WTC11 (cell line): ENCODE measurements around the gene MACROD2. TPM values are rescaled to one million over a fixed set of nuclear protein-coding genes. Genes with fewer than 3 reads are reported as not detected.

ENCODE experiments used
- ATAC-seq: fragments of 200-7000 bp; cut with Tn5 transposase; 2 replicates; pipeline ENCODE4 v1.10.0; 2021; ENCODE audit warnings: mild to moderate bottlenecking, moderate library complexity
- CTCF ChIA-PET: fragments of 300-600 bp; sonication (Branson Sonifier 250); formaldehyde crosslinking; loops from one replicate; lab custom pipeline; 2021; ENCODE audit warnings: antibody characterized with exemption; lab: Charles Lee
- POLR2A ChIA-PET: fragments of 350-600 bp; sonication (Branson Sonifier 250); formaldehyde crosslinking; loops from one replicate; lab custom pipeline; 2021; ENCODE audit warnings: antibody characterized with exemption; lab: Charles Lee
- DNase-seq: peaks from one replicate; pipeline ENCODE4 v3.0.0; 2021; ENCODE audit warnings: low spot score
- H3K27ac Mint-ChIP-seq: 2 replicates; pipeline ENCODE4 v1.8.0; 2021; ENCODE audit warnings: mixed read lengths
- H3K27me3 Mint-ChIP-seq: 2 replicates; pipeline ENCODE4 v1.8.0; 2021; ENCODE audit warnings: low read depth, mild to moderate bottlenecking, moderate library complexity, mixed read lengths
- H3K36me3 Mint-ChIP-seq: 2 replicates; pipeline ENCODE4 v1.8.0; 2021; ENCODE audit warnings: mixed read lengths
- H3K4me1 Mint-ChIP-seq: 2 replicates; pipeline ENCODE4 v1.8.0; 2022; ENCODE audit warnings: mixed read lengths
- H3K4me3 Mint-ChIP-seq: 2 replicates; pipeline ENCODE4 v1.8.0; 2021; ENCODE audit warnings: mild to moderate bottlenecking, moderate library complexity, mixed read lengths
- H3K9me3 Mint-ChIP-seq: 2 replicates; pipeline ENCODE4 v1.8.0; 2021; ENCODE audit warnings: mixed read lengths
- ATF6 ChIP-seq: sonication (generic); formaldehyde crosslinking; IDR thresholded peaks from 2 replicates; pipeline ENCODE4 v1.8.1; 2023; ENCODE audit warnings: mild to moderate bottlenecking, missing genetic modification reagents
- IRF1 ChIP-seq: sonication (generic); formaldehyde crosslinking; IDR thresholded peaks from 2 replicates; pipeline ENCODE4 v1.8.0; 2023; ENCODE audit warnings: missing genetic modification reagents
- RELA ChIP-seq: sonication (generic); formaldehyde crosslinking; IDR thresholded peaks from 2 replicates; pipeline ENCODE4 v1.8.1; 2022; ENCODE audit warnings: missing genetic modification reagents, mild to moderate bottlenecking, borderline replicate concordance
- SMAD4 ChIP-seq: sonication (generic); formaldehyde crosslinking; IDR thresholded peaks from 2 replicates; pipeline ENCODE4 v1.8.0; 2022; ENCODE audit warnings: mild to moderate bottlenecking, missing genetic modification reagents
- STAT6 ChIP-seq: sonication (generic); formaldehyde crosslinking; conservative IDR thresholded peaks from 2 replicates; pipeline ENCODE4 v1.8.1; 2023; ENCODE audit warnings: mild to moderate bottlenecking, low read depth, missing genetic modification reagents, moderate library complexity
- TP53 ChIP-seq: sonication (generic); formaldehyde crosslinking; IDR thresholded peaks from 2 replicates; pipeline ENCODE4 v1.8.1; 2023; ENCODE audit warnings: mild to moderate bottlenecking, missing genetic modification reagents
- ZBTB21 ChIP-seq: sonication (generic); formaldehyde crosslinking; IDR thresholded peaks from 2 replicates; pipeline ENCODE4 v1.8.1; 2023; ENCODE audit warnings: mild to moderate bottlenecking, missing genetic modification reagents, borderline replicate concordance
- ZNF121 ChIP-seq: sonication (generic); formaldehyde crosslinking; IDR thresholded peaks from 2 replicates; pipeline ENCODE4 v1.8.0; 2023; ENCODE audit warnings: missing genetic modification reagents
- ZNF138 ChIP-seq: sonication (generic); formaldehyde crosslinking; conservative IDR thresholded peaks from 2 replicates; pipeline ENCODE4 v1.8.1; 2022; ENCODE audit warnings: mild to moderate bottlenecking, moderate library complexity, missing genetic modification reagents
- ZNF219 ChIP-seq: sonication (generic); formaldehyde crosslinking; IDR thresholded peaks from 2 replicates; pipeline ENCODE4 v1.8.0; 2023; ENCODE audit warnings: missing genetic modification reagents, mild to moderate bottlenecking, borderline replicate concordance
- ZNF671 ChIP-seq: fragments of 250-450 bp; sonication (Bioruptor Pico); IDR thresholded peaks from 2 replicates; pipeline ENCODE4 v1.8.0; 2021; ENCODE audit warnings: mild to moderate bottlenecking
- total RNA-seq: library from RNA; stranded (reverse); gene quantifications from 3 replicates; pipeline ENCODE4 v1.2.3, GENCODE V29; 2021
- TF ChIP-seq, protein P1 (sequence below): sonication (generic); formaldehyde crosslinking; conservative IDR thresholded peaks from 2 replicates; pipeline ENCODE4 v1.8.1; 2022; ENCODE audit warnings: mild to moderate bottlenecking, missing genetic modification reagents
- TF ChIP-seq, protein P2 (sequence below): sonication (generic); formaldehyde crosslinking; IDR thresholded peaks from 2 replicates; pipeline ENCODE4 v1.8.1; 2022; ENCODE audit warnings: mild to moderate bottlenecking, moderate library complexity, missing genetic modification reagents
- TF ChIP-seq, protein P3 (sequence below): fragments of 250-450 bp; sonication (Bioruptor Pico); conservative IDR thresholded peaks from 2 replicates; pipeline ENCODE4 v1.9.0; 2021; ENCODE audit warnings: mild to moderate bottlenecking
- TF ChIP-seq, protein P4 (sequence below): sonication (generic); formaldehyde crosslinking; IDR thresholded peaks from 2 replicates; pipeline ENCODE4 v1.8.1; 2022; ENCODE audit warnings: low read depth, missing genetic modification reagents, borderline replicate concordance
- TF ChIP-seq, protein P5 (sequence below): sonication (generic); formaldehyde crosslinking; IDR thresholded peaks from 2 replicates; pipeline ENCODE4 v1.8.1; 2023; ENCODE audit warnings: mild to moderate bottlenecking, missing genetic modification reagents, moderate library complexity

The MACROD2 gene
- total RNA-seq, 1 experiment from 2014 or later: 4.1 TPM

DNA sequence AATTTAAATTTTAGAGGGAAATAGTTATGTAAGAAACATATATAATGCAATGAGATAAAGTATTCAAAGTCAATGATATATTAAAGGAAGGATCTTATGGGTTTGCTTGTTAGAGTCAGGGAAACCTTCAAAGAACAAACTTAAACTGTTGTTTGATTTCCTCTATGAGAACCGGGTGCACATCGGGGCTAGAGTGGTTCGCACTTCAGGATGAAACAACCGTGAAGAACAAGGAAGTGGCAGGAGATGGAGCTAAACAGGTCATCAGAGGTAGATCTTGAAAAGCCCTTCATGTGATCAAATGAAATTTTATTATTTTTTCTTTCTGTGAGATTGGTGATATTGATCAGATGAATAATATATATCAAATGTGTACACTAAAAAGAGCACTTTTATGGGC is 1294.0 kb downstream of the MACROD2 start:
- CTCF ChIA-PET: no interaction called here
- H3K4me1 Mint-ChIP-seq: peaks cover 16% of the 10 kb centered on the region
- TF ChIP-seq, protein P1, sequence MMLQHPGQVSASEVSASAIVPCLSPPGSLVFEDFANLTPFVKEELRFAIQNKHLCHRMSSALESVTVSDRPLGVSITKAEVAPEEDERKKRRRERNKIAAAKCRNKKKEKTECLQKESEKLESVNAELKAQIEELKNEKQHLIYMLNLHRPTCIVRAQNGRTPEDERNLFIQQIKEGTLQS: no peak
- TF ChIP-seq SMAD4 (no peak), ZNF671 (CRISPR knock-in tag) (no peak), ATF6 (no peak), ZNF219 (CRISPR knock-in tag) (no peak)
- TF ChIP-seq, protein P2, sequence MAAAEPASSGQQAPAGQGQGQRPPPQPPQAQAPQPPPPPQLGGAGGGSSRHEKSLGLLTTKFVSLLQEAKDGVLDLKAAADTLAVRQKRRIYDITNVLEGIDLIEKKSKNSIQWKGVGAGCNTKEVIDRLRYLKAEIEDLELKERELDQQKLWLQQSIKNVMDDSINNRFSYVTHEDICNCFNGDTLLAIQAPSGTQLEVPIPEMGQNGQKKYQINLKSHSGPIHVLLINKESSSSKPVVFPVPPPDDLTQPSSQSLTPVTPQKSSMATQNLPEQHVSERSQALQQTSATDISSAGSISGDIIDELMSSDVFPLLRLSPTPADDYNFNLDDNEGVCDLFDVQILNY (CRISPR knock-in tag): no peak
- no peak overlapping the region for H3K4me3 Mint-ChIP-seq
- H3K9me3 Mint-ChIP-seq: peaks cover 3% of the 10 kb centered on the region
- no peak for ATAC-seq
- POLR2A ChIA-PET: no interaction called here
- H3K27me3 Mint-ChIP-seq: no peaks in the 10 kb centered on the region
- no peaks in the 10 kb centered on the region for H3K36me3 Mint-ChIP-seq
- no peak for DNase-seq
- no peak overlapping the region for H3K27ac Mint-ChIP-seq

DNA sequence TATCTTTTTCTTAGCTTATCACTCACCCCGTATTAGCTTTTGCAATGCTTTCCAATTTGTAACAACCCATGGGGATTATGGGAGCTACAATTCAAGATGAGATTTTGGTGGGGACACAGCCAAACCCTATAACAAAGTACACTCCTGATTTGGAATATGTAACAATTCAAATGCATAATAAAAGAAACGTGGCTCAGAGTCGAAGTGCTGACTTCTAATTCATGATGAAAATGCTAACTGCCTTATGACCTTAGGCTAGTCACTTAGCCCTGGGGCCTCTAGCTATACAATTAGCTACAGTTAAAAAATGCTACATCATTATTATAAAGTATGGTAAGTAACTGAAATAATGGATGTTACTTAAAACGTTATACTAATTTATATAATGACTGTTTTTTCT is 1297.1 kb downstream of the MACROD2 start:
- POLR2A ChIA-PET: no interaction called here
- ATAC-seq (no peak), DNase-seq (no peak)
- TF ChIP-seq RELA (CRISPR knock-in tag): no peak
- TF ChIP-seq SMAD4: no peak
- TF ChIP-seq IRF1 (CRISPR knock-in tag): no peak
- no peak overlapping the region for H3K4me3 Mint-ChIP-seq
- H3K27me3 Mint-ChIP-seq: no peaks in the 10 kb centered on the region
- CTCF ChIA-PET: no interaction called here
- H3K27ac Mint-ChIP-seq: no peak overlapping the region
- H3K9me3 Mint-ChIP-seq: peaks cover 9% of the 10 kb centered on the region
- H3K36me3 Mint-ChIP-seq: no peaks in the 10 kb centered on the region
- peaks cover 16% of the 10 kb centered on the region for H3K4me1 Mint-ChIP-seq

DNA sequence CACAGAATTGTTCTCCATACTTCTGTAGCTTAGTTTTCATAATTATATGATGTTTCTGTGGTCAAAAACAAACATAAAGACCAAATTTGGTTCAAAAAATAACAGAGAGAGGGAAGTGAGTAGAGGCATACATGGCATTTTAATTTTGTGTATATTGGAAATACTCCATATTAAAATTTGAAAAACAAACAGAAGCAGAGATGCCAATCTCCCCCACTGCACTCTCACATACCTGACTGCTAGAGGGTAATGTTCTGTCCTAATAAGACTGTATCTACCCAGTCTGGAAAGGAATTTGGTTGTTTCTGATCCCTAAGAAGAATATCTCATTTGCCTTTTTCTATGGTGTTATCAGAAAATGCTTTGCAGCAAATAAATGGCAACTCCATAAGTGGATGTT is 1301.1 kb downstream of the MACROD2 start:
- no peak overlapping the region for H3K27ac Mint-ChIP-seq
- no peak for ATAC-seq
- no peak for DNase-seq
- no peaks in the 10 kb centered on the region for H3K36me3 Mint-ChIP-seq
- POLR2A ChIA-PET: no interaction called here
- H3K4me1 Mint-ChIP-seq: no peaks in the 10 kb centered on the region; the same call in 1 of the 2 replicates
- no peaks in the 10 kb centered on the region for H3K27me3 Mint-ChIP-seq
- no peak overlapping the region for H3K4me3 Mint-ChIP-seq
- peaks cover 6% of the 10 kb centered on the region; the same call in 1 of the 2 replicates for H3K9me3 Mint-ChIP-seq
- CTCF ChIA-PET: no interaction called here
- TF ChIP-seq, protein P3, sequence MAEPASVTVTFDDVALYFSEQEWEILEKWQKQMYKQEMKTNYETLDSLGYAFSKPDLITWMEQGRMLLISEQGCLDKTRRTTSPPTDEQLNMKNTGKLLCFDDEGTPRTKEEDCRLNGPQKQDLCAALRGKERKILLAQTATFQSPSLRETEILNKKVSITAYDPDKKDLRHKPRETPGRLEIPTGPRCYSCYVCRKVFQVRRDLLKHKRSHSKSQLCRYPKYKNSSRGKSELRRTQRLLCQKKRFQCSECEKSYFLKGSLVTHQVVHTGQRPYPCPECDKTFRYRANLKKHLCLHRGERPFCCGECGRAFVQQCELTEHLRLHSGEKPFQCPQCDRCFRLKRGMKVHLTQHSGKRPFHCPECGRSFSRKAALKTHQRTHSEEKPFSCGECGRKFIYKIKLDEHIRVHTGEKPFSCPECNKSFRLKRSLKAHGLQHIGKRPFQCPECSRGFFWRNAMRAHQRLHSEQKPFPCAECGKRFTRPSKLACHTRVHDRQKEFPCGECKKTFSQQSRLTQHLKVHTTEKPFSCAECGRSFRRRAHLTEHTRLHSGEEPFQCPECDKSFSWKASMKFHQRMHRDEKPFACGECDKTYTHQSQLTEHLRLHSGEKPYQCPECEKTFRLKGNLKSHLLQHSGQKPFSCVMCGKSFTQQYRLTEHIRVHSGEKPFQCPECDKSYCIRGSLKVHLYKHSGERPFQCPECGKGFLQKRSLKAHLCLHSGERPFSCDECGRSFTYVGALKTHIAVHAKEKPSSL: no peak
- TF ChIP-seq, protein P4, sequence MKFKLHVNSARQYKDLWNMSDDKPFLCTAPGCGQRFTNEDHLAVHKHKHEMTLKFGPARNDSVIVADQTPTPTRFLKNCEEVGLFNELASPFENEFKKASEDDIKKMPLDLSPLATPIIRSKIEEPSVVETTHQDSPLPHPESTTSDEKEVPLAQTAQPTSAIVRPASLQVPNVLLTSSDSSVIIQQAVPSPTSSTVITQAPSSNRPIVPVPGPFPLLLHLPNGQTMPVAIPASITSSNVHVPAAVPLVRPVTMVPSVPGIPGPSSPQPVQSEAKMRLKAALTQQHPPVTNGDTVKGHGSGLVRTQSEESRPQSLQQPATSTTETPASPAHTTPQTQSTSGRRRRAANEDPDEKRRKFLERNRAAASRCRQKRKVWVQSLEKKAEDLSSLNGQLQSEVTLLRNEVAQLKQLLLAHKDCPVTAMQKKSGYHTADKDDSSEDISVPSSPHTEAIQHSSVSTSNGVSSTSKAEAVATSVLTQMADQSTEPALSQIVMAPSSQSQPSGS: no peak
- TF ChIP-seq TP53 (CRISPR knock-in tag): no peak
- TF ChIP-seq ZNF138 (CRISPR knock-in tag): no peak
- TF ChIP-seq ZBTB21 (CRISPR knock-in tag): no peak
- TF ChIP-seq, protein P5, sequence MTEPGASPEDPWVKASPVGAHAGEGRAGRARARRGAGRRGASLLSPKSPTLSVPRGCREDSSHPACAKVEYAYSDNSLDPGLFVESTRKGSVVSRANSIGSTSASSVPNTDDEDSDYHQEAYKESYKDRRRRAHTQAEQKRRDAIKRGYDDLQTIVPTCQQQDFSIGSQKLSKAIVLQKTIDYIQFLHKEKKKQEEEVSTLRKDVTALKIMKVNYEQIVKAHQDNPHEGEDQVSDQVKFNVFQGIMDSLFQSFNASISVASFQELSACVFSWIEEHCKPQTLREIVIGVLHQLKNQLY (CRISPR knock-in tag): no peak
- no peak for TF ChIP-seq STAT6
- no peak for TF ChIP-seq ZNF121
